Dermis microvascular lymphatic vessel endothelial cell (primary cell): ENCODE results near the gene FARS2. TPM values are rescaled to one million over a fixed set of nuclear protein-coding genes. Genes with fewer than 3 reads are reported as not detected.

ENCODE experiments used
- DNase-seq, 2 donors: peaks; one replicate each; pipeline versions ENCODE4 v3.0.0 to v3.0.0-alpha.2; 2010; ENCODE audit warnings: low read depth in 2 of 2
- total RNA-seq: library from RNA; depleted of rRNA; stranded (reverse); fragments of >200 nt; gene quantifications from 2 replicates; pipeline ENCODE4 v1.2.1, GENCODE V29; 2014

The FARS2 gene
- total RNA-seq, 1 donor from 2014 or later: 26.8 TPM

- no peak for DNase-seq
Observed at GRCh38 chr6:5501837-5502236, 240.5 kb downstream of the FARS2 start.

- no peak for DNase-seq
Observed at GRCh38 chr6:5504078-5504477, 242.8 kb downstream of the FARS2 start.

- DNase-seq: no peak
Observed at GRCh38 chr6:5506149-5506548, 244.8 kb downstream of the FARS2 start.

GRCh38 chr6:5506597-5506996 lies 245.3 kb downstream of the FARS2 start:
- no peak for DNase-seq

GRCh38 chr6:5507131-5507681 lies 245.9 kb downstream of the FARS2 start:
- DNase-seq: no peak

GRCh38 chr6:5509106-5509505 lies 247.8 kb downstream of the FARS2 start:
- DNase-seq: no peak

- no peak for DNase-seq
Observed at GRCh38 chr6:5510331-5511133, 249.2 kb downstream of the FARS2 start.

GRCh38 chr6:5511954-5512353 lies 250.6 kb downstream of the FARS2 start:
- no peak for DNase-seq

- DNase-seq: no peak
Observed at GRCh38 chr6:5512422-5512821, 251.1 kb downstream of the FARS2 start.

- no peak for DNase-seq
Observed at GRCh38 chr6:5513408-5513807, 252.1 kb downstream of the FARS2 start.

- DNase-seq: no peak
Observed at GRCh38 chr6:5514353-5514752, 253.0 kb downstream of the FARS2 start.

GRCh38 chr6:5515200-5515599 lies 253.9 kb downstream of the FARS2 start:
- DNase-seq: no peak

- no peak for DNase-seq
Observed at GRCh38 chr6:5516036-5516435, 254.7 kb downstream of the FARS2 start.

- no peak for DNase-seq
Observed at GRCh38 chr6:5517796-5518195, 256.5 kb downstream of the FARS2 start.

- DNase-seq: no peak
Observed at GRCh38 chr6:5518936-5519491, 257.7 kb downstream of the FARS2 start.

GRCh38 chr6:5520796-5521195 lies 259.5 kb downstream of the FARS2 start:
- no peak for DNase-seq

GRCh38 chr6:5521322-5521721 lies 260.0 kb downstream of the FARS2 start:
- DNase-seq: peak in 1 of 2 donors; percentile 31

GRCh38 chr6:5522147-5522546 lies 260.8 kb downstream of the FARS2 start:
- no peak for DNase-seq

- DNase-seq: no peak
Observed at GRCh38 chr6:5524110-5524509, 262.8 kb downstream of the FARS2 start.

- DNase-seq: peak; percentile 10 to 57
Observed at GRCh38 chr6:5525209-5525608, 263.9 kb downstream of the FARS2 start.

GRCh38 chr6:5529015-5529414 lies 267.7 kb downstream of the FARS2 start:
- DNase-seq: no peak

- DNase-seq: no peak
Observed at GRCh38 chr6:5529733-5530132, 268.4 kb downstream of the FARS2 start.

GRCh38 chr6:5531161-5531560 lies 269.8 kb downstream of the FARS2 start:
- no peak for DNase-seq
